Cardiac muscle cell (in vitro differentiated cells and primary cell): ENCODE results near the gene ARHGEF28. TPM values are rescaled to one million over a fixed set of nuclear protein-coding genes. Genes with fewer than 3 reads are reported as not detected.

Experiments
- DNase-seq, 2 donors: peaks; one replicate each; pipeline versions ENCODE4 v3.0.0 to v3.0.0-alpha.2; 2010 to 2017; ENCODE audit warnings: low read depth in 1 of 2, low spot score in 1 of 2
- H3K27ac ChIP-seq: fragments of 200-600 bp; sonication (generic); 2 replicates; pipeline ENCODE4 v1.5.1; 2016
- H3K27me3 ChIP-seq: fragments of 200-600 bp; sonication (generic); 2 replicates; pipeline ENCODE4 v1.6.0; 2016; ENCODE audit warnings: control low read depth
- H3K36me3 ChIP-seq: fragments of 200-600 bp; sonication (generic); 2 replicates; pipeline ENCODE4 v1.5.1; 2016; ENCODE audit warnings: control low read depth
- H3K4me1 ChIP-seq: fragments of 200-600 bp; sonication (generic); 2 replicates; pipeline ENCODE4 v1.8.1; 2017; ENCODE audit warnings: low read depth, mild to moderate bottlenecking, mixed run types
- H3K4me3 ChIP-seq: fragments of 200-600 bp; sonication (generic); 2 replicates; pipeline ENCODE4 v1.5.1; 2016; ENCODE audit warnings: mild to moderate bottlenecking
- H3K9me3 ChIP-seq: fragments of 200-600 bp; sonication (generic); 2 replicates; pipeline ENCODE4 v1.5.1; 2017; ENCODE audit warnings: low read depth, mild to moderate bottlenecking, control low read depth
- CTCF ChIP-seq: IDR thresholded peaks from 2 replicates; pipeline ENCODE4 v1.5.1; 2012; ENCODE audit warnings: low read depth, mild to moderate bottlenecking, low read length
- polyA plus RNA-seq: library from polyadenylated mRNA; unstranded; fragments of >200 nt; fragmentation: Nextera tagmentation; extraction: Ambion mirVana; gene quantifications from 2 replicates; pipeline ENCODE4 v1.2.1, GENCODE V29; 2016
- total RNA-seq: library from RNA; depleted of rRNA; stranded (reverse); fragments of >200 nt; gene quantifications from 2 replicates; pipeline ENCODE4 v1.2.3, GENCODE V29; 2016

Gene ARHGEF28
- total and polyA plus RNA-seq, 2 experiments from 2014 or later: 0.30 TPM; not detected in 1

GRCh38 chr5:73969195-73970036, 343.4 kb downstream of the ARHGEF28 start:
- Histone ChIP-seq H3K4me1 (no peaks in the 10 kb centered on the region), H3K36me3 (no peaks in the 10 kb centered on the region), H3K27me3 (no peaks in the 10 kb centered on the region), H3K4me3 (no peak overlapping the region), H3K27ac (no peak overlapping the region), H3K9me3 (no peaks in the 10 kb centered on the region)
- no peak for TF ChIP-seq CTCF
- peak in 1 of 2 donors; percentile 47 for DNase-seq

DNA sequence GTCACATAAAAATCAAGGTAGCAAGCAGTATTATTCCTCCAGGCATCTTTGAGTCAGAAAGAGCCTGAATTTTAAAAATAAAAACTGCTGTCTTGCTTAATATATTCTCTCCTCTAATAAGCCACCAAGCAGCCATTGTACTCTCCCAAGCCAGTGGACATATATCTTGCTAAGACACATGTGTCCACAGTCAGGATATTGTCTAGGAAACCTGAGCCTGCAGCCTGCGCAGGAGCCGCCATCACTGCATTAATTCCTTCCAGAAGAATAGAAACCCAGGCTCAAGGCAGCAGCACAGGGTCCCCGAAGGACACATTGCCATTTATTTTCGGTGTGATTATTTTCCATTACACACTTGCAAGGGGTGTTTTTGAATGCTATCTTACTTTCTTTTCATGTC, 345.3 kb downstream of the ARHGEF28 start:
- H3K27ac ChIP-seq: no peak overlapping the region
- DNase-seq: no peak

GRCh38 chr5:73973135-73973534, 347.1 kb downstream of the ARHGEF28 start:
- no peaks in the 10 kb centered on the region for H3K27me3 ChIP-seq
- no peak overlapping the region for H3K4me3 ChIP-seq
- DNase-seq: no peak
- H3K9me3 ChIP-seq: no peaks in the 10 kb centered on the region
- H3K27ac ChIP-seq: no peak overlapping the region
- H3K4me1 ChIP-seq: no peaks in the 10 kb centered on the region
- no peaks in the 10 kb centered on the region for H3K36me3 ChIP-seq
- TF ChIP-seq CTCF: no peak

More for the DNA sequence above, 345.3 kb downstream of the ARHGEF28 start:
- TF ChIP-seq CTCF: no peak
- Histone ChIP-seq H3K36me3 (no peaks in the 10 kb centered on the region), H3K27me3 (no peaks in the 10 kb centered on the region), H3K9me3 (no peaks in the 10 kb centered on the region), H3K4me1 (no peaks in the 10 kb centered on the region), H3K4me3 (no peak overlapping the region)

DNA sequence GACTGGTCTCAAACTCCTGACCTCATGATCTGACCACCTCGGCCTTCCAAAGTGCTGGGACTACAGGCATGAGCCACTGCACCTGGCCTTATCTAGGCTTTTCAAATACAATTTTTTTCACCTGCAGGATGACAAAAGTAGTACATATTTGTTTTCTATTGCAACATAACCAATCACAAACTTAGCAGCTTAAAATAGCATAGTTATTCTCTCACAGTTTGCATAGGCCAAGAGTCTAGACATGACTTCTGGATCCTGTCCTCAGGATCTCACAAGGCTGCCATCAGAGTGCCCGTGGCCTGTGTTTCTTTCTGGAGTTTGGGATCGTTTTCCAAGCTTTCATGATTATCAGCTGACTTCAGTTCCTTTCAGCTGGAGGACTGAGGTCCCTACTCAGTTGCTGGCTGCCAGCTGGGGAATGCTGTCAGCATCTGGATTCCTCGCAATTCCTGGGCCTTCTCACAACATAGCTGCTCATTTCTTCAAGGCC, 348.9 kb downstream of the ARHGEF28 start:
- no peaks in the 10 kb centered on the region for H3K27me3 ChIP-seq
- no peak for TF ChIP-seq CTCF
- H3K36me3 ChIP-seq: no peaks in the 10 kb centered on the region
- DNase-seq: no peak
- no peaks in the 10 kb centered on the region for H3K9me3 ChIP-seq
- no peak overlapping the region for H3K4me3 ChIP-seq
- no peak overlapping the region for H3K27ac ChIP-seq
- H3K4me1 ChIP-seq: no peaks in the 10 kb centered on the region

- H3K4me1 ChIP-seq: no peaks in the 10 kb centered on the region
- H3K27ac ChIP-seq: no peak overlapping the region
- no peak for TF ChIP-seq CTCF
- H3K4me3 ChIP-seq: no peak overlapping the region
- no peak for DNase-seq
- no peaks in the 10 kb centered on the region for H3K9me3 ChIP-seq
- no peaks in the 10 kb centered on the region for H3K36me3 ChIP-seq
- no peaks in the 10 kb centered on the region for H3K27me3 ChIP-seq
These were observed 349.8 kb downstream of the ARHGEF28 start for GRCh38 chr5:73975845-73976244.
